ENCODE measurements around the gene MYT1.

- TF ChIP-seq CTCF (conservative IDR thresholded peaks at IDR 0.05) (no peak), EZH2 (IDR thresholded peaks at IDR 0.05; ENCODE audit: low read depth) (no peak)
Measured at GRCh38 chr20:64278317-64278681, 114.0 kb downstream of the MYT1 start.

Measured in PC-9 (cell line).